Hepatocyte (in vitro differentiated cells): Measurements from ENCODE around the gene SH3PXD2A. TPM values are rescaled to one million over a fixed set of nuclear protein-coding genes. Genes with fewer than 3 reads are reported as not detected.

Source experiments
- DNase-seq: peaks from one replicate; pipeline ENCODE4 v3.0.0-alpha.2; 2016; ENCODE audit warnings: low spot score
- H2AFZ ChIP-seq: fragments of 200-600 bp; sonication (generic); 2 replicates; pipeline ENCODE4 v1.6.0; 2016; ENCODE audit warnings: antibody characterized with exemption, mild to moderate bottlenecking
- H3K27ac ChIP-seq: fragments of 200-600 bp; sonication (generic); 2 replicates; pipeline ENCODE4 v1.5.1; 2016; ENCODE audit warnings: mild to moderate bottlenecking
- H3K27me3 ChIP-seq: fragments of 200-600 bp; sonication (generic); 2 replicates; pipeline ENCODE4 v1.6.1; 2016
- H3K36me3 ChIP-seq: fragments of 200-600 bp; sonication (generic); replicated peaks from 2 replicates; pipeline ENCODE4 v1.5.1; 2016; ENCODE audit warnings: low read depth; ENCODE audit not compliant: insufficient read depth
- H3K4me1 ChIP-seq: fragments of 200-600 bp; sonication (generic); 2 replicates; pipeline ENCODE4 v1.5.1; 2016; ENCODE audit warnings: mild to moderate bottlenecking, moderate library complexity; ENCODE audit not compliant: insufficient read depth
- H3K4me2 ChIP-seq: fragments of 200-600 bp; sonication (generic); 2 replicates; pipeline ENCODE4 v1.6.0; 2016
- H3K4me3 ChIP-seq: fragments of 200-600 bp; sonication (generic); 2 replicates; pipeline ENCODE4 v1.5.1; 2016; ENCODE audit warnings: mild to moderate bottlenecking
- H3K79me2 ChIP-seq: fragments of 200-600 bp; sonication (generic); 2 replicates; pipeline ENCODE4 v1.6.0; 2017; ENCODE audit warnings: mild to moderate bottlenecking
- H3K9me2 ChIP-seq: fragments of 200-600 bp; sonication (generic); replicated peaks from 2 replicates; pipeline ENCODE4 v1.6.0; 2017; ENCODE audit warnings: mild to moderate bottlenecking; ENCODE audit not compliant: insufficient read depth
- H3K9me3 ChIP-seq: fragments of 200-600 bp; sonication (generic); 2 replicates; pipeline ENCODE4 v1.5.1; 2016; ENCODE audit warnings: low read depth, mild to moderate bottlenecking
- H4K20me1 ChIP-seq: fragments of 200-600 bp; sonication (generic); 2 replicates; pipeline ENCODE4 v1.6.0; 2016; ENCODE audit warnings: mild to moderate bottlenecking; ENCODE audit not compliant: insufficient read depth, poor library complexity, severe bottlenecking
- EZH2 ChIP-seq: fragments of 200-600 bp; sonication (generic); IDR thresholded peaks from 2 replicates; pipeline ENCODE4 v1.6.1; 2016; ENCODE audit warnings: antibody characterized with exemption, mild to moderate bottlenecking, borderline replicate concordance
- EZH2phosphoT487 ChIP-seq: fragments of 200-600 bp; sonication (generic); IDR thresholded peaks from one replicate; pipeline ENCODE4 v1.6.1; 2018; ENCODE audit warnings: antibody characterized with exemption, mild to moderate bottlenecking, low read depth, moderate library complexity; ENCODE audit not compliant: unreplicated experiment, severe bottlenecking
- WGBS: methylation state at CpG from one replicate; pipeline ENCODE4 v1.1.6; 2016; ENCODE audit warnings: low lambda C conversion rate; ENCODE audit errors: missing lambda C conversion rate; 5-methylcytosine and 5-hydroxymethylcytosine counted together
- polyA plus RNA-seq: library from polyadenylated mRNA; unstranded; fragments of >200 nt; fragmentation: Nextera tagmentation; extraction: Ambion mirVana; gene quantifications from 2 replicates; pipeline ENCODE4 v1.2.1, GENCODE V29; 2016
- total RNA-seq: library from RNA; depleted of rRNA; stranded (reverse); fragments of >200 nt; gene quantifications from 2 replicates; pipeline ENCODE4 v1.2.3, GENCODE V29; 2014
- TF ChIP-seq, protein P1 (sequence below): fragments of 200-600 bp; sonication (generic); IDR thresholded peaks from 2 replicates; pipeline ENCODE4 v1.5.1; 2016; ENCODE audit warnings: antibody characterized with exemption, mild to moderate bottlenecking; ENCODE audit not compliant: poor library complexity

Gene SH3PXD2A
- total and polyA plus RNA-seq, 2 experiments from 2014 or later = 8.4 to 13.6 TPM

DNA sequence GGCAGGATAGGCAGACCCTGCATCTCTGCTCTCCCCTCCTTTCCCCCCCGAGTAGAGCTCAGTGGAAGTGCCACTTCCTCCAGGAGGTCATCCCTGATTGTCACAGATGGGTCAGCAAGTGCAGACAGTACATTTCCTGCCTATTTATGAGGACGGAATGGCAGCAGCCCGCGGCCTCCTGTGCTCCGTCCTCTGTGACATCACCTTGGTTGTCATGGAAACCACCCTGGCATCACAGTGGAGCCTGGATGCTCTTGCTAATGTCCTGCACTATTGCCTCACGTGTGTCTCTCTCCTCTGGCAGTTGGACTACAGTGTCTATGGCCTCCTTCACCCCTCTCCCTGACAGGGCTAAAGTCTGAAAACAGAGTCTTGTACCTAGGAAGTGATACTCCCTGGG, 148.6 kb downstream of the SH3PXD2A start:
- H3K4me2 ChIP-seq = no peak overlapping the region
- no peak for DNase-seq
- H3K36me3 ChIP-seq = no peaks in the 10 kb centered on the region
- H3K27me3 ChIP-seq = no peaks in the 10 kb centered on the region
- H3K79me2 ChIP-seq = no peaks in the 10 kb centered on the region
- no peak overlapping the region for H2AFZ ChIP-seq
- no peaks in the 10 kb centered on the region for H3K9me3 ChIP-seq
- no peak overlapping the region for H3K4me3 ChIP-seq
- TF ChIP-seq EZH2phosphoT487 = no peak
- TF ChIP-seq EZH2 = no peak
- TF ChIP-seq, protein P1, sequence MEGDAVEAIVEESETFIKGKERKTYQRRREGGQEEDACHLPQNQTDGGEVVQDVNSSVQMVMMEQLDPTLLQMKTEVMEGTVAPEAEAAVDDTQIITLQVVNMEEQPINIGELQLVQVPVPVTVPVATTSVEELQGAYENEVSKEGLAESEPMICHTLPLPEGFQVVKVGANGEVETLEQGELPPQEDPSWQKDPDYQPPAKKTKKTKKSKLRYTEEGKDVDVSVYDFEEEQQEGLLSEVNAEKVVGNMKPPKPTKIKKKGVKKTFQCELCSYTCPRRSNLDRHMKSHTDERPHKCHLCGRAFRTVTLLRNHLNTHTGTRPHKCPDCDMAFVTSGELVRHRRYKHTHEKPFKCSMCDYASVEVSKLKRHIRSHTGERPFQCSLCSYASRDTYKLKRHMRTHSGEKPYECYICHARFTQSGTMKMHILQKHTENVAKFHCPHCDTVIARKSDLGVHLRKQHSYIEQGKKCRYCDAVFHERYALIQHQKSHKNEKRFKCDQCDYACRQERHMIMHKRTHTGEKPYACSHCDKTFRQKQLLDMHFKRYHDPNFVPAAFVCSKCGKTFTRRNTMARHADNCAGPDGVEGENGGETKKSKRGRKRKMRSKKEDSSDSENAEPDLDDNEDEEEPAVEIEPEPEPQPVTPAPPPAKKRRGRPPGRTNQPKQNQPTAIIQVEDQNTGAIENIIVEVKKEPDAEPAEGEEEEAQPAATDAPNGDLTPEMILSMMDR = no peak
- H4K20me1 ChIP-seq = no peaks in the 10 kb centered on the region
- H3K4me1 ChIP-seq = no peaks in the 10 kb centered on the region
- WGBS = 89% methylated on average over 6 of the region's 6 CpGs
- H3K27ac ChIP-seq = no peak overlapping the region
- no peaks in the 10 kb centered on the region for H3K9me2 ChIP-seq

DNA sequence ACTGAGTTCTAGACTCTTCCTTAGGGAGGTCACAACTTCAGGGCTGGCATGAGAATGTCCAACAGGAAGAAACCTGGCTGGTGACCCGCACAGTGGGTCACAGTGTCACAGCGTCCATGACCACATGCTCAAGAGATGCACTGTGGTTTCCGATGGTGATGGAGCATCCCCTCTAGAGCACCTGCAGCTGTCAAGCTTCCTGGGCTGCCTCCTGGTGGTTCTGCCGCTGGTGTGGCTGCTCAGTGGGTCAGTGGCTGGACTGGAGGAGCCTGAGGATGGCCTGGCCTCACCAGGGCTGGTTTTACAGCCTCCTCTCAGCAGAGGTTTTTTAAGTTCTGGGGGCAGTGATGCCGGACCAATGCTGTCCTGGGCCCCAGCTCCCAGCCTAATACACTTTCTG, 149.3 kb downstream of the SH3PXD2A start:
- no peak for DNase-seq
- Histone ChIP-seq H3K79me2 (no peaks in the 10 kb centered on the region), H4K20me1 (no peaks in the 10 kb centered on the region), H2AFZ (no peak overlapping the region), H3K4me3 (no peak overlapping the region), H3K9me3 (no peaks in the 10 kb centered on the region), H3K27ac (no peak overlapping the region), H3K4me1 (no peaks in the 10 kb centered on the region), H3K4me2 (no peak overlapping the region), H3K9me2 (no peaks in the 10 kb centered on the region), H3K36me3 (no peaks in the 10 kb centered on the region), H3K27me3 (no peaks in the 10 kb centered on the region)
- 92% methylated on average over 5 of the region's 5 CpGs for WGBS
- TF ChIP-seq EZH2phosphoT487 = no peak
- TF ChIP-seq EZH2 = no peak
- TF ChIP-seq, protein P1 = no peak

DNA sequence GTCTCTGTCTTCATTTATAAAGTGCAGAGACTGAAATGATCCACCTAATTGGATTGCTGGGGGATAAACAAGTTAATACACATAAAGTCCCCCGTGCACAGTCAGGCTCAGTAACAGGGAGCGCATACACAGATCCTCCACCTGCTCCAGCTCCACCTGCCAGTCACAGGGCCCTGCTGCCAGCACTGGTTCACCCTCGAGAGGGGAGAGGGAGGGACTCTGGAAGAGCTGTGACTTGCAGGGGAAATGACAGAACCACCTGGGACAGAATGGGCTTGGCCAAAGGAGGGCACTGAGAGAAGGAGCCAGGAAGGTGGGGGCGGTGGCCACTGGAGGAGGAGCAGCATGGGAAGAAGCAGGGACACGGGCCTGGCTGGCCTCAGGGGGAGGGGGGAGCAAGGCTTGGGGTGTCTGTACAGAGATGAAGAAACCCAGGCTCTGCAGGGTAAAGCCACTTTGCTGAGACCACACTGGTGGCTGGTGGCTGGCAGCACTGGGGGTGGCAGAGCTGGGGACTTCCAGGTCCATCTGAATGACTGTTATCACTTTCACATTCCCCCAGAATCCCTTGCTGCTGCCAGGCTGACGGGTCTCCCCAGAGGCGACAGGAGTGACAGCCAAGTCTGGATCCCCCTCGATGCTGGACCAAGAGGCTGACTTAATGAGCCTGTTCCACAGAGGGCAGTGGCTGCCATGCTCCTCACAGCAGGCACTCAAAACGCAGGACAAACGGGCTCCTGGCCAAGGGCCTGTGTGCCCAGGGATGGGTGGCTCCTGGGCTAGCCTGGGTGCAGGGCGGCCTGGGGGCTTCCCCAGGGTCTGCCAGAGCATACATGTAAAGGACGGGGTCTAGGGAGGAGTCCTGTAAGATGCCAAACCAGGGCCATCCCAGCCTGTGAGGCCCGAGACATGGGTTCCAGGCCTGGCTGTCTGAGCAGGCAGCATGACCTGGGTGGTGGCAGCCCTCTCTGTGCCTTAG, 151.1 kb downstream of the SH3PXD2A start:
- no peaks in the 10 kb centered on the region for H3K9me3 ChIP-seq
- no peak for TF ChIP-seq EZH2phosphoT487
- no peaks in the 10 kb centered on the region for H3K36me3 ChIP-seq
- no peak for DNase-seq
- WGBS = 94% methylated on average over 12 of the region's 13 CpGs
- no peaks in the 10 kb centered on the region for H4K20me1 ChIP-seq
- H3K4me3 ChIP-seq = no peak overlapping the region
- no peak overlapping the region for H3K27ac ChIP-seq
- no peak overlapping the region for H3K4me2 ChIP-seq
- no peaks in the 10 kb centered on the region for H3K9me2 ChIP-seq
- H2AFZ ChIP-seq = no peak overlapping the region
- H3K79me2 ChIP-seq = no peaks in the 10 kb centered on the region
- H3K27me3 ChIP-seq = no peaks in the 10 kb centered on the region
- no peaks in the 10 kb centered on the region for H3K4me1 ChIP-seq
